HEK293 (cell line): Measurements from ENCODE around the gene HERC2.

Experiments used
- YY1 ChIP-seq: fragments of 450-650 bp; formaldehyde crosslinking; IDR thresholded peaks from 2 replicates; pipeline ENCODE4 v1.5.1; 2018; ENCODE audit warnings: missing biosample characterization, missing genetic modification characterization
- ZFP3 ChIP-seq: fragments of 450-650 bp; formaldehyde crosslinking; IDR thresholded peaks from 2 replicates; pipeline ENCODE4 v1.5.1; 2016; ENCODE audit warnings: low read depth, missing biosample characterization, missing genetic modification characterization
- TF ChIP-seq, protein P1 (sequence below): fragments of 450-650 bp; formaldehyde crosslinking; IDR thresholded peaks from 2 replicates; pipeline ENCODE4 v1.5.1; 2016; ENCODE audit warnings: missing biosample characterization, missing genetic modification characterization
- TF ChIP-seq, protein P2 (sequence below): fragments of 450-650 bp; formaldehyde crosslinking; IDR thresholded peaks from 2 replicates; pipeline ENCODE4 v1.5.1; 2016; ENCODE audit warnings: missing biosample characterization, missing genetic modification characterization
- TF ChIP-seq, protein P3 (sequence below): fragments of 450-650 bp; formaldehyde crosslinking; IDR thresholded peaks from 2 replicates; pipeline ENCODE4 v1.5.1; 2016; ENCODE audit warnings: missing biosample characterization, missing genetic modification characterization
- TF ChIP-seq, protein P4 (sequence below): fragments of 450-650 bp; formaldehyde crosslinking; IDR thresholded peaks from 2 replicates; pipeline ENCODE4 v1.5.1; 2016; ENCODE audit warnings: missing biosample characterization, missing genetic modification characterization

DNA sequence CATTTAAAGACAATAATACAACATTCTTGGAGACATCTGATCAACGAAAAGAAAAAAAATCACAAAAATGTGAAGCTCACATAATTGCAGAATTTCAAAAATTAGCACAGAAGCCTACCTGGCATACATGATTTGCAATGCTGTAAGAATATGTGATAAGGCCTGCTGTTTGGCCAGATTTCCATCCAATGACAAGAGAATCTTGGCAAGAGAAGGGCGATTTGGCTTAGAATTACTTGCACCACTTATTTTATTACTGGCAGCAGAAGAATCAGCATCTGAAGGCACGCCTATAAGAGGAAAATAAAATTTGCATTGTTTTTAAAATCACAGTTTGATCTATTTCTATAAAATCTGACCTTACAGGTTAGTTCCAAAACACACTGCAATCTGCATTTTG is 152.6 kb downstream of the HERC2 start:
- TF ChIP-seq, protein P1, sequence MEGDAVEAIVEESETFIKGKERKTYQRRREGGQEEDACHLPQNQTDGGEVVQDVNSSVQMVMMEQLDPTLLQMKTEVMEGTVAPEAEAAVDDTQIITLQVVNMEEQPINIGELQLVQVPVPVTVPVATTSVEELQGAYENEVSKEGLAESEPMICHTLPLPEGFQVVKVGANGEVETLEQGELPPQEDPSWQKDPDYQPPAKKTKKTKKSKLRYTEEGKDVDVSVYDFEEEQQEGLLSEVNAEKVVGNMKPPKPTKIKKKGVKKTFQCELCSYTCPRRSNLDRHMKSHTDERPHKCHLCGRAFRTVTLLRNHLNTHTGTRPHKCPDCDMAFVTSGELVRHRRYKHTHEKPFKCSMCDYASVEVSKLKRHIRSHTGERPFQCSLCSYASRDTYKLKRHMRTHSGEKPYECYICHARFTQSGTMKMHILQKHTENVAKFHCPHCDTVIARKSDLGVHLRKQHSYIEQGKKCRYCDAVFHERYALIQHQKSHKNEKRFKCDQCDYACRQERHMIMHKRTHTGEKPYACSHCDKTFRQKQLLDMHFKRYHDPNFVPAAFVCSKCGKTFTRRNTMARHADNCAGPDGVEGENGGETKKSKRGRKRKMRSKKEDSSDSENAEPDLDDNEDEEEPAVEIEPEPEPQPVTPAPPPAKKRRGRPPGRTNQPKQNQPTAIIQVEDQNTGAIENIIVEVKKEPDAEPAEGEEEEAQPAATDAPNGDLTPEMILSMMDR (tag by site-specific recombination), result no peak
- TF ChIP-seq, protein P2, sequence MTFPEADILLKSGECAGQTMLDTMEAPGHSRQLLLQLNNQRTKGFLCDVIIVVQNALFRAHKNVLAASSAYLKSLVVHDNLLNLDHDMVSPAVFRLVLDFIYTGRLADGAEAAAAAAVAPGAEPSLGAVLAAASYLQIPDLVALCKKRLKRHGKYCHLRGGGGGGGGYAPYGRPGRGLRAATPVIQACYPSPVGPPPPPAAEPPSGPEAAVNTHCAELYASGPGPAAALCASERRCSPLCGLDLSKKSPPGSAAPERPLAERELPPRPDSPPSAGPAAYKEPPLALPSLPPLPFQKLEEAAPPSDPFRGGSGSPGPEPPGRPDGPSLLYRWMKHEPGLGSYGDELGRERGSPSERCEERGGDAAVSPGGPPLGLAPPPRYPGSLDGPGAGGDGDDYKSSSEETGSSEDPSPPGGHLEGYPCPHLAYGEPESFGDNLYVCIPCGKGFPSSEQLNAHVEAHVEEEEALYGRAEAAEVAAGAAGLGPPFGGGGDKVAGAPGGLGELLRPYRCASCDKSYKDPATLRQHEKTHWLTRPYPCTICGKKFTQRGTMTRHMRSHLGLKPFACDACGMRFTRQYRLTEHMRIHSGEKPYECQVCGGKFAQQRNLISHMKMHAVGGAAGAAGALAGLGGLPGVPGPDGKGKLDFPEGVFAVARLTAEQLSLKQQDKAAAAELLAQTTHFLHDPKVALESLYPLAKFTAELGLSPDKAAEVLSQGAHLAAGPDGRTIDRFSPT (tag by site-specific recombination), result no peak
- TF ChIP-seq, protein P3, sequence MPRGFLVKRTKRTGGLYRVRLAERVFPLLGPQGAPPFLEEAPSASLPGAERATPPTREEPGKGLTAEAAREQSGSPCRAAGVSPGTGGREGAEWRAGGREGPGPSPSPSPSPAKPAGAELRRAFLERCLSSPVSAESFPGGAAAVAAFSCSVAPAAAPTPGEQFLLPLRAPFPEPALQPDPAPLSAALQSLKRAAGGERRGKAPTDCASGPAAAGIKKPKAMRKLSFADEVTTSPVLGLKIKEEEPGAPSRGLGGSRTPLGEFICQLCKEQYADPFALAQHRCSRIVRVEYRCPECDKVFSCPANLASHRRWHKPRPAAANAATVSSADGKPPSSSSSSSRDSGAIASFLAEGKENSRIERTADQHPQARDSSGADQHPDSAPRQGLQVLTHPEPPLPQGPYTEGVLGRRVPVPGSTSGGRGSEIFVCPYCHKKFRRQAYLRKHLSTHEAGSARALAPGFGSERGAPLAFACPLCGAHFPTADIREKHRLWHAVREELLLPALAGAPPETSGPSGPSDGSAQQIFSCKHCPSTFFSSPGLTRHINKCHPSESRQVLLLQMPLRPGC (tag by site-specific recombination), result no peak
- TF ChIP-seq YY1 (tag by site-specific recombination) (no peak), ZFP3 (no peak)
- TF ChIP-seq, protein P4, sequence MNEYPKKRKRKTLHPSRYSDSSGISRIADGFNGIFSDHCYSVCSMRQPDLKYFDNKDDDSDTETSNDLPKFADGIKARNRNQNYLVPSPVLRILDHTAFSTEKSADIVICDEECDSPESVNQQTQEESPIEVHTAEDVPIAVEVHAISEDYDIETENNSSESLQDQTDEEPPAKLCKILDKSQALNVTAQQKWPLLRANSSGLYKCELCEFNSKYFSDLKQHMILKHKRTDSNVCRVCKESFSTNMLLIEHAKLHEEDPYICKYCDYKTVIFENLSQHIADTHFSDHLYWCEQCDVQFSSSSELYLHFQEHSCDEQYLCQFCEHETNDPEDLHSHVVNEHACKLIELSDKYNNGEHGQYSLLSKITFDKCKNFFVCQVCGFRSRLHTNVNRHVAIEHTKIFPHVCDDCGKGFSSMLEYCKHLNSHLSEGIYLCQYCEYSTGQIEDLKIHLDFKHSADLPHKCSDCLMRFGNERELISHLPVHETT (tag by site-specific recombination), result no peak
